ENCODE results near the gene GLI3.

GRCh38 chr7:42152329-42153205 is 84.4 kb downstream of the GLI3 start:
- TF ChIP-seq CTCF (IDR thresholded peaks at IDR 0.05; ENCODE audit: insufficient read depth, low read depth, low read length) (no peak), EZH2 (IDR thresholded peaks at IDR 0.05; ENCODE audit: insufficient read depth, low read length) (no peak)
